Measurements from ENCODE around the gene HRAS. TPM values are rescaled to one million over a fixed set of nuclear protein-coding genes. Genes with fewer than 3 reads are reported as not detected.

The HRAS gene
- total and polyA plus RNA-seq, 2 of the 13 experiments (the other 11 are each of a cell fraction or from before 2014, with no cell fraction given), result 32.9 to 50.0 TPM

DNA sequence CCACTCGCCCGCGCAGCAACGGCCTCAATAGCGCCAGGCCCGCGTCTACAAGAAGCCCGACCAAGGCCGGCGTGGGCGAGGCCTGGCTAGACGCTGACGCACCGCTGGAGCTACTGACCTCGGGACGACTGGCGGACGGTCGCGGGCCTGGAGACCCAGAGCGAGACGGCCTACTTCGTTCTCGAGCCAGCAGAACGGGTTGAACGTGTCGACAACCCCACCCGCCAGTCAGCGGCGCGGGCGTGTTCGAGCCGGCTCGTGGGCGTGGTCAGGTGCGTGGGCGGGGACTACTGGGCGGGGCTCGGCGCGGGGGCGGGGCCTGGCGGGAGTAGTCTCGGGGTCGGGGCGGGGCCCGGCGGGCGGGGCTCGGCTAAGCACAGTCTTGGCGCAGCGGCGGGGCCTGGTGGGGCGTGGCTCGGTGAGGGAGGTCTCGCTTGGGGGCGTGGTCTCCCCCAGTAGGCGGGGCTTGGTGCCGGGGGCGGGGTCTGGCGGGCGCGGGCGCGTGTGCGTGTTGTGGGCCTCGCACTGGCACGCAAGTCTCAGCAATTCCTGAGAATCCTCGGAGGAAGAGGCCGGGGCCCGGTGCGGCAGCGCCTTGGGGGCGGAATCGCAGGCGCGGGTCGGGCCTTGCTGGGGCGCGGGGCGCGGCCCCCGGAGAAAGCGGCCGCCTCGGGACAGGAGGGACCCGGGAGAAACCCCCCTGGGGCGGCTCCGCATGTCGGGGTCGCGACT is 28.2 kb downstream of the HRAS start, which contains the start of gene RNH1 (continued):
- TF ChIP-seq, protein P1, sequence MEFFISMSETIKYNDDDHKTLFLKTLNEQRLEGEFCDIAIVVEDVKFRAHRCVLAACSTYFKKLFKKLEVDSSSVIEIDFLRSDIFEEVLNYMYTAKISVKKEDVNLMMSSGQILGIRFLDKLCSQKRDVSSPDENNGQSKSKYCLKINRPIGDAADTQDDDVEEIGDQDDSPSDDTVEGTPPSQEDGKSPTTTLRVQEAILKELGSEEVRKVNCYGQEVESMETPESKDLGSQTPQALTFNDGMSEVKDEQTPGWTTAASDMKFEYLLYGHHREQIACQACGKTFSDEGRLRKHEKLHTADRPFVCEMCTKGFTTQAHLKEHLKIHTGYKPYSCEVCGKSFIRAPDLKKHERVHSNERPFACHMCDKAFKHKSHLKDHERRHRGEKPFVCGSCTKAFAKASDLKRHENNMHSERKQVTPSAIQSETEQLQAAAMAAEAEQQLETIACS (CRISPR knock-in tag; IDR thresholded peaks at IDR 0.05), result peak; percentile 92
- TF ChIP-seq, protein P2, sequence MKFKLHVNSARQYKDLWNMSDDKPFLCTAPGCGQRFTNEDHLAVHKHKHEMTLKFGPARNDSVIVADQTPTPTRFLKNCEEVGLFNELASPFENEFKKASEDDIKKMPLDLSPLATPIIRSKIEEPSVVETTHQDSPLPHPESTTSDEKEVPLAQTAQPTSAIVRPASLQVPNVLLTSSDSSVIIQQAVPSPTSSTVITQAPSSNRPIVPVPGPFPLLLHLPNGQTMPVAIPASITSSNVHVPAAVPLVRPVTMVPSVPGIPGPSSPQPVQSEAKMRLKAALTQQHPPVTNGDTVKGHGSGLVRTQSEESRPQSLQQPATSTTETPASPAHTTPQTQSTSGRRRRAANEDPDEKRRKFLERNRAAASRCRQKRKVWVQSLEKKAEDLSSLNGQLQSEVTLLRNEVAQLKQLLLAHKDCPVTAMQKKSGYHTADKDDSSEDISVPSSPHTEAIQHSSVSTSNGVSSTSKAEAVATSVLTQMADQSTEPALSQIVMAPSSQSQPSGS (CRISPR knock-in tag; IDR thresholded peaks at IDR 0.05), result peak; percentile 53; the same call in 1 of the 2 replicates
- no peak for TF ChIP-seq NR2C2 (CRISPR knock-in tag; IDR thresholded peaks at IDR 0.05; ENCODE audit: borderline replicate concordance)
- TF ChIP-seq, protein P3, sequence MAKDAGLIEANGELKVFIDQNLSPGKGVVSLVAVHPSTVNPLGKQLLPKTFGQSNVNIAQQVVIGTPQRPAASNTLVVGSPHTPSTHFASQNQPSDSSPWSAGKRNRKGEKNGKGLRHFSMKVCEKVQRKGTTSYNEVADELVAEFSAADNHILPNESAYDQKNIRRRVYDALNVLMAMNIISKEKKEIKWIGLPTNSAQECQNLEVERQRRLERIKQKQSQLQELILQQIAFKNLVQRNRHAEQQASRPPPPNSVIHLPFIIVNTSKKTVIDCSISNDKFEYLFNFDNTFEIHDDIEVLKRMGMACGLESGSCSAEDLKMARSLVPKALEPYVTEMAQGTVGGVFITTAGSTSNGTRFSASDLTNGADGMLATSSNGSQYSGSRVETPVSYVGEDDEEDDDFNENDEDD (CRISPR knock-in tag; IDR thresholded peaks at IDR 0.05; ENCODE audit: borderline replicate concordance), result peak; percentile 73; the same call in 1 of the 2 replicates
- TF ChIP-seq ZNF232 (CRISPR knock-in tag; IDR thresholded peaks at IDR 0.05; ENCODE audit: borderline replicate concordance), result no peak
- TF ChIP-seq SP4 (CRISPR knock-in tag; IDR thresholded peaks at IDR 0.05), result peak; percentile 96
- TF ChIP-seq MIXL1 (CRISPR knock-in tag; IDR thresholded peaks at IDR 0.05), result peak; percentile 49; the same call in 1 of the 2 replicates
- TF ChIP-seq SP1 (IDR thresholded peaks at IDR 0.05), result no peak
- TF ChIP-seq SP1 (CRISPR knock-in tag; IDR thresholded peaks at IDR 0.05), result peak; percentile 57
- no peak for TF ChIP-seq FOXA1 (IDR thresholded peaks at IDR 0.05)
- TF ChIP-seq FOXA1 (CRISPR knock-in tag; IDR thresholded peaks at IDR 0.05), result 0 out of 2 replicates have a peak, but pooled peaks have one; percentile 30
- TF ChIP-seq EP300 (IDR thresholded peaks at IDR 0.05; ENCODE audit: low read depth in 2 of 2, low read length in 2 of 2), result no peak
- no peak for TF ChIP-seq EP300 (CRISPR knock-in tag; IDR thresholded peaks at IDR 0.05; ENCODE audit: borderline replicate concordance)
- TF ChIP-seq, protein P4, sequence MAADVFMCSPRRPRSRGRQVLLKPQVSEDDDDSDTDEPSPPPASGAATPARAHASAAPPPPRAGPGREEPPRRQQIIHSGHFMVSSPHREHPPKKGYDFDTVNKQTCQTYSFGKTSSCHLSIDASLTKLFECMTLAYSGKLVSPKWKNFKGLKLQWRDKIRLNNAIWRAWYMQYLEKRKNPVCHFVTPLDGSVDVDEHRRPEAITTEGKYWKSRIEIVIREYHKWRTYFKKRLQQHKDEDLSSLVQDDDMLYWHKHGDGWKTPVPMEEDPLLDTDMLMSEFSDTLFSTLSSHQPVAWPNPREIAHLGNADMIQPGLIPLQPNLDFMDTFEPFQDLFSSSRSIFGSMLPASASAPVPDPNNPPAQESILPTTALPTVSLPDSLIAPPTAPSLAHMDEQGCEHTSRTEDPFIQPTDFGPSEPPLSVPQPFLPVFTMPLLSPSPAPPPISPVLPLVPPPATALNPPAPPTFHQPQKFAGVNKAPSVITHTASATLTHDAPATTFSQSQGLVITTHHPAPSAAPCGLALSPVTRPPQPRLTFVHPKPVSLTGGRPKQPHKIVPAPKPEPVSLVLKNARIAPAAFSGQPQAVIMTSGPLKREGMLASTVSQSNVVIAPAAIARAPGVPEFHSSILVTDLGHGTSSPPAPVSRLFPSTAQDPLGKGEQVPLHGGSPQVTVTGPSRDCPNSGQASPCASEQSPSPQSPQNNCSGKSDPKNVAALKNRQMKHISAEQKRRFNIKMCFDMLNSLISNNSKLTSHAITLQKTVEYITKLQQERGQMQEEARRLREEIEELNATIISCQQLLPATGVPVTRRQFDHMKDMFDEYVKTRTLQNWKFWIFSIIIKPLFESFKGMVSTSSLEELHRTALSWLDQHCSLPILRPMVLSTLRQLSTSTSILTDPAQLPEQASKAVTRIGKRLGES (CRISPR knock-in tag; IDR thresholded peaks at IDR 0.05; ENCODE audit: borderline replicate concordance), result no peak
- TF ChIP-seq ZNF24 (IDR thresholded peaks at IDR 0.05), result no peak
- peak; percentile 33; the same call in 1 of the 2 replicates for TF ChIP-seq SPEN (CRISPR knock-in tag; IDR thresholded peaks at IDR 0.05; ENCODE audit: low read depth)
- TF ChIP-seq, protein P5, sequence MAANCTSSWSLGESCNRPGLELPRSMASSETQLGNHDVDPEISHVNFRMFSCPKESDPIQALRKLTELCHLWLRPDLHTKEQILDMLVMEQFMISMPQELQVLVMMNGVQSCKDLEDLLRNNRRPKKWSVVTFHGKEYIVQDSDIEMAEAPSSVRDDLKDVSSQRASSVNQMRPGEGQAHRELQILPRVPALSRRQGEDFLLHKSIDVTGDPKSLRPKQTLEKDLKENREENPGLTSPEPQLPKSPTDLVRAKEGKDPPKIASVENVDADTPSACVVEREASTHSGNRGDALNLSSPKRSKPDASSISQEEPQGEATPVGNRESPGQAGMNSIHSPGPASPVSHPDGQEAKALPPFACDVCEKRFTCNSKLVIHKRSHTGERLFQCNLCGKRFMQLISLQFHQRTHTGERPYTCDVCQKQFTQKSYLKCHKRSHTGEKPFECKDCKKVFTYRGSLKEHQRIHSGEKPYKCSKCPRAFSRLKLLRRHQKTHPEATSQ (CRISPR knock-in tag; IDR thresholded peaks at IDR 0.05; ENCODE audit: borderline replicate concordance), result peak; percentile 32; the same call in 1 of the 2 replicates
- TF ChIP-seq RBFOX2 (IDR thresholded peaks at IDR 0.05; ENCODE audit: low read depth, low read length), result peak; percentile 81
- TF ChIP-seq PHF21A (CRISPR knock-in tag; IDR thresholded peaks at IDR 0.05), result 0 out of 2 replicates have a peak, but pooled peaks have one; percentile 26
- TF ChIP-seq FOSL1 (CRISPR knock-in tag; IDR thresholded peaks at IDR 0.05; ENCODE audit: borderline replicate concordance), result no peak
- TF ChIP-seq SOX6 (IDR thresholded peaks at IDR 0.05), result no peak
- TF ChIP-seq SOX6 (CRISPR knock-in tag; IDR thresholded peaks at IDR 0.05), result peak; percentile 17; the same call in 1 of the 2 replicates
- TF ChIP-seq TAF1 (CRISPR knock-in tag; IDR thresholded peaks at IDR 0.05), result peak; percentile 60
